Right ventricle myocardium inferior (tissue), 1 donor: ENCODE results near the gene KLF3. TPM values are rescaled to one million over a fixed set of nuclear protein-coding genes. Genes with fewer than 3 reads are reported as not detected.

ENCODE experiments used
- ATAC-seq: fragments of 200-7000 bp; cut with Tn5 transposase; one replicate; pipeline ENCODE4 v1.9.1; 2020; ENCODE audit warnings: mild to moderate bottlenecking, moderate library complexity
- DNase-seq: peaks from one replicate; pipeline ENCODE4 v3.0.0; 2021; ENCODE audit errors: missing footprints
- intact Hi-C: fragments of 100-400 bp; cut with DNase I; formaldehyde crosslinking; loops from one replicate; pipeline ENCODE4 v1.11.0; 2022
- total RNA-seq: library from RNA; stranded (reverse); fragmentation: NEBNext Ultra II Directional; extraction: Animal tissue kit (Norgen Biotek cat#: 25700); gene quantifications from one replicate; pipeline ENCODE4 v1.2.1, GENCODE V29; 2021
- donor health status: DM: no; HTN: yes; CAD: no; lungs with severe emphysema.

Gene KLF3
- total RNA-seq, 1 donor from 2014 or later, result 18.9 TPM

DNA sequence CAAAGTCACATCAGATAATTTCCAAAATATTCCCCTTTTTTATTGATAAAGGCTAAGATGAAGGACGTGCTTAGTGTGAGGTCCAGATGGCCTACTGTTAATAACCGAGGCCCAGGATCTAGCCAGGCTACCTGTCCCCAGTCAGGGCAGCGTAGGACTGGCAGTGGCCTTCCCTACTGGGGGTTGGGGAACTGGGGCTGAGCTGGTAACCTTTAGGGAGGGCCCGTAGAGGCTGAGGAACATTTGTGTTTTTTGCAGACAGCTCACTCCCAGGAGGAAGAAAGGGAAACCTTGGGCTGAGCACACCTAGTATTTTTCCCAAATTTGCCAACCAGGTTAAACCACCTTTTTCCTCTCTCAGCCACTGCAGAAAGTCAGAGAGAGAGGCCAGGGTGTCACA, 59.1 kb downstream of the KLF3 start:
- intact Hi-C loops, result no loop called here
- ATAC-seq (no peak), DNase-seq (no peak)

DNA sequence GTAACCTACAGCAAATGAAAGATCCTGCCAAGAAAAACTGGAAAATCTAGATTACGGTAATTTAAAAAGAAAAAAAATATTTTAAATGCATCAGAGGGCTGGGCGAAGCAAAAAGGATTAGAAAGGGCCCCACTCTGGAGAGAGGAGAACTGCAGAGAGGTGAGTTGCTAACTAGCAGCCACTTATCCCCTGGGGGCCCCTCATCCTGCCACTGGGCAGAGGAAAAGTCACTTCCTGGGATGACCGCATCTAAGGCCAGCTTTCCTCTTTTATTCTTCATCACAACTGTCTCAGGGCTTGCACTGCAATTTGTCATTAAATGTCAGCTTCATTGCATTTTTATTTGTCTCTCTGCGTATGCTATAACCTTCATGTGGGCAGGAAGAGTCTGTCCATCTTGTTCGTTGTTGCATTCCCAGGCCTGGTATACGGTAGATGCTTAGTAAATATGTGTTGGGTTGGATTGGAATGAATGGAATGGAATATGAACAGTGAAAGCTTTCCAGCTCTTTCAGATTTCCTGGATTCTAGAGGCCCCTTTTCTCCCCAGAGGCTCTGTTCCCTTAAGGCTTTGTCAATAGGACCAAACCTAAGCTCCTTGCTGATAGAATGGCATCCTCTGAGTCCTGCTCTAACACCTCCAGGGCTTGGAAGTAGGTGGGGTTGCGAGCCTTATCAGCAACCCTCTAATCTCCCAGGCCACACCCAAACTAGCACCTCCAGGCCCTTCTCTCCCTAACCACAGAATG, 59.9 kb downstream of the KLF3 start:
- DNase-seq, result no peak
- intact Hi-C loops, result no loop called here
- ATAC-seq, result no peak

DNA sequence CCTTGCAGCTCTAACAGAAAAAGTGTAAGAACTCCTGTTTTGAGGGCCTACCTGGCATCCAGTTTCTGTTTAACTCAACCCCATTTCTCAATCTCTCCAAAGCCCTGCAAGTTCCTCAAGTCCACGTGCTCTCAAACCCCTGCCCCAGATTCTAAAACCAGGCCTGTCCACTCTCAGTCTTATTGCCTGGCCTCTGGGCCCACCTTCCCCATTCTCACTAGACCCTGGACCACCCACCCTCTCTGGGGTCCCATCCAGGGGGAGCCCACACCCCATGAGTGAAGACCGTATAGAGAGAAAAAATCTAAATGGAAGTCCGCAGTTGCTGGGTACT, 60.4 kb downstream of the KLF3 start:
- ATAC-seq (no peak), DNase-seq (no peak)
- intact Hi-C loops, result no loop called here

DNA sequence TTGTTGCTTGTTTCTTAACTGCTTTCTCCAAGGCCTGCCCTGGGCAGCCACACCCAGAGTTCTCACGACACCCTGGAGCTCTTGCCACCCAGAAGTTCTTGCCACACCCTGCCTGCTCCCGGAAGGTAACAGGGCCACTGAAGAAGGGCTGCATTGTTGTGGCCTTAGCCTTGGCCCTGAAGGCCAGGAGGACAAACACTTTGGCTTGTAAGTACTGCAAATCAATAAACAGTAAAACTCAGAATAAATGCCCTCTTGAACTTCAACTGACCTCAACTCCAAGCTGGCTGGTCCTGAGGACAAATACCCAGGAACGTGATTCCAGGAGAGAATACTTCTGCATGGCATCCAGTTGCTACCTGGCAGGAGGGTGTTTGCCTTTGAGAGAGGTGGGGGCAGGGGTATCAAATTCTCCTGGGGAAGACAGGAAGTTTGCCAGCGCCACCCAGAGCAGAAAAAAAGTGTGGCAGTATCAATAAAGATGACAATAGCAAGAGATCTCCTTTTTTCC, 64.7 kb downstream of the KLF3 start:
- ATAC-seq (no peak), DNase-seq (no peak)
- intact Hi-C loops, result no loop called here

DNA sequence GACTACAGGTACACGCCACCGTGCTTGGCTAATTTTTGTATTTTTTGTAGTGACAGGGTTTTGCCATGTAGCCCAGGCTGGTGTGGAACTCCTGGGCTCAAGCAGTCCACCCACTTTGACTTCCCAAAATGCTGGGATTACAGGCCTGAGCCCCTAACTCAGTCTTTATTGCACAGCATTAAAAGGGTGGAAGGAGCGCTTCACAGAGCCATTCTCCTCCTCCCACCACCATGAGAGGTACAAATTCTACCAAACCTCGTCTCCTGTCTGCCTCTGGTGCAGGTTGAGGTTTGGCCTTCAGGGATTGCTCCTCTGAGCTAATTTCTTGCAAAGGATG, 66.5 kb downstream of the KLF3 start:
- DNase-seq, result no peak
- no peak for ATAC-seq
- intact Hi-C loops, result loop anchor here (5.0 to 10.0 kb wide), 2 partner anchors 53 to 416 kb away; no protein-coding TSS in a partner anchor

DNA sequence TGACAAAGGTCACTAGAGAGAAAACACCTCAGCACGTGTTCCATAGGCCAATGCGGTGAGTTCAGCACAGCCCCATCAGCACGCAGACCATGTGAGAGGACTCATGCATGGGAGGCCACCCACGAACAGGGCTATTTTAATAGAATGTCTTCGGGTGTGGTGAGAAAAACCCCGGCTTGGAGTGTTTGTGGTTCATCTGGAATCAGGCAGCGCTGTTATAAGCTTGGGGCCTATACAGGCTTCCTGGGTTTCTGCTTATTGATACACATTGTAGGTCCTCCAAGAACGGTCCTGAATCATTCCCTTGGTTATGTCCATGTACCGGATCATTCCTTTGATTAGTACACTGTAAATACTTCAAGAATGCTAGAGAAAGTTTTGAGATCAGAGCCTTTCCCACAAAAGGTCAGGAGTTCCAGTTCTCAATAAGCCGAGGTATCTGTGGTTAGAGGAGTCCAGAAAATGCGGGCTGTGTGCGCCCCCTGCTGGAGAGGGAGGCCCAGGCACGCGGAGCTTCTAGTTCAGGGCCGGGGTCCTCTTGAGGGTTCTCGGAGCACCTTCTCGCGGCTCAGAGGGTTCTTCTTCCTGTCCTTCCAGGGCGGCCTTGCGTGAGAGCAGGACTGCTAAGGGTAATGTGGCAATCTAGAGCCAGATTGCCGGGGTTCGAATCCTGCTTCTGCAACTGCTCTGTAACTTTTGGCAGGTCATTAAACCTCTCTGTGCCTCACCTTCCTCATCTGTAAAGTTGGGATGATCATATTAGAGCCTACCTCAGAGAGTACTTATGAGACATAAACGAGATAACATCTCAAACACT, 67.0 kb downstream of the KLF3 start:
- DNase-seq, result peak; percentile 92
- intact Hi-C loops, result loop anchor here (1.0 to 10.0 kb wide), 4 partner anchors 54 to 669 kb away; no protein-coding TSS in a partner anchor
- ATAC-seq, result peak; percentile 85

DNA sequence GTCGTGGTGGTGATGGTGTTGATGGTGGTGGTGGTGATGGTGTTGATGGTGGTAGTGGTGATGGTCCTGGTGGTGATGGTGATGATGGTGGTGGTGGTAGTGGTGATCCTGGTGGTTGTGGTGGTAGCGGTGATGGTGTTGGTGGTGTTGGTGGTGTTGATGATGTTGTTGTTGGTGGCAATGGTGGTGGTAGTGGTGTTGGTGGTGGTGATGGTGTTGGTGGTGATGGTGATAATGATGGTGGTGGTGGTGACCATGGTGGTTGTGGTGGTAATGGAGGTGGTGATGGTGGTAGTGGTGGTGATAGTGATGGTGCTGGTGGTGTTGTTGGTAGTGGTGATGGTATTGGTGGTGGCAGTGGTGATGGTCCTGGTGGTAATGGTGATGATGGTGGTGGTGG, 69.7 kb downstream of the KLF3 start:
- DNase-seq, result no peak
- ATAC-seq, result no peak
- intact Hi-C loops, result loop anchor here (5.0 to 10.0 kb wide), 2 partner anchors 56 to 419 kb away; no protein-coding TSS in a partner anchor

DNA sequence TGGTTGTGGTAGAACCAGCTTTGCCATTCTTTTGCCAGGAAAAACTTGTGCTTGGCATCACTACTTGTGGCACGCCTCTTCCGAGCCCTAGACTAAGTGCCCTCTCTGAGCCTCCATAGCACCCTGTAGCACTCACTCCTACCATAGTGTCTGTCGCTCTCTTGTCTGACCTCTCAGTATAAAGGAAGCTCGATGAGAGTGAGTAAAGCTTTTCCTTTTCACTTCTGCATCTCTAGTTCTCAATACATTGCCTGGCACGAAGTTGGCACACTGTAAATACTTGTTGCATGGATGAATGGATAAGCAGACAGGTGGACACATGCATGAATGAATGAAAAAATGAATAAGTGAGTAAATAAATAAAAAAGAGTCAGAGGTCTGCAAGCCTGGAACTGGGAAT, 70.4 kb downstream of the KLF3 start:
- intact Hi-C loops, result loop anchor here (5.0 to 10.0 kb wide), 2 partner anchors 57 to 420 kb away; no protein-coding TSS in a partner anchor
- ATAC-seq (no peak), DNase-seq (no peak)

DNA sequence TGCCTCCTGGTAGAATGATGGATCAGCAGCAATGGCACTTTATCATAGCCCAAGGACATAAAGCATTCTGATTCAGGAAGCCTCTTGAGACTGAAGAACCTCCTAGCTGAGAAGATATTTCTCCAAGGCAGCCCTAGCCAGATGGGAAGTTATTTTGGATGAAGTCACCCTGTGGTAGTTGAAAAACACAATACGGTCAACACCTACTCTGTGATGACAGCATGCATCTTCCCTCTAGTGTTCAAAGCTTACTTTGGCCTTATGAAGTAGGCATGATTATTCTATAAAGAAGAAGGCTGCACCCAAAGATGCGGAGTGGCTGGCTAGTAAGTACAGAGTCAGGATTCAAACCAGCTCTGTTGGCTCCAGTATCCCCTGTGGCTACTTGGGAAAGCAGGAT, 70.9 kb downstream of the KLF3 start:
- DNase-seq (no peak), ATAC-seq (no peak)
- intact Hi-C loops, result loop anchor here (5.0 to 10.0 kb wide), 2 partner anchors 58 to 420 kb away; no protein-coding TSS in a partner anchor

DNA sequence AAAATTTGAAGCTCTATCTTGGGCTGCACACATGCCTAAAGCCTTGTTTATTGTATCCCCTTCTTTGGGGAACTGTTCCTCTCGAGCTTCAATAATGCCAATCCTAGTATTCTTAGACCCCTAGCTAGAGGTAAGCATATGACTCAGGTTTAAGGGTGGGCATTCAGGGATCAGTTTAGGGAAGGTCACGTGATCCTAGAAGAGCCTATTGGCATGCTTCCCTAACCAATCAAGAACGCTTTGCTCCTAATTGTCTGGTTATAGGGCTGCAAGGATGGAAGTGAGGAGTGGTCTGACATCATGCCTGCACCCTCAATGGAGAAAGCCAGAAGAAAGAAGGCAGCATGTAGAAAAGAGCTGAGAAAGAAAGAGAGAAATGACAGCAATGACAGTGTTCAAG, 71.9 kb downstream of the KLF3 start:
- intact Hi-C loops, result loop anchor here (10.0 kb wide), 1 partner anchor 421 kb away; no protein-coding TSS in a partner anchor
- DNase-seq (no peak), ATAC-seq (no peak)

DNA sequence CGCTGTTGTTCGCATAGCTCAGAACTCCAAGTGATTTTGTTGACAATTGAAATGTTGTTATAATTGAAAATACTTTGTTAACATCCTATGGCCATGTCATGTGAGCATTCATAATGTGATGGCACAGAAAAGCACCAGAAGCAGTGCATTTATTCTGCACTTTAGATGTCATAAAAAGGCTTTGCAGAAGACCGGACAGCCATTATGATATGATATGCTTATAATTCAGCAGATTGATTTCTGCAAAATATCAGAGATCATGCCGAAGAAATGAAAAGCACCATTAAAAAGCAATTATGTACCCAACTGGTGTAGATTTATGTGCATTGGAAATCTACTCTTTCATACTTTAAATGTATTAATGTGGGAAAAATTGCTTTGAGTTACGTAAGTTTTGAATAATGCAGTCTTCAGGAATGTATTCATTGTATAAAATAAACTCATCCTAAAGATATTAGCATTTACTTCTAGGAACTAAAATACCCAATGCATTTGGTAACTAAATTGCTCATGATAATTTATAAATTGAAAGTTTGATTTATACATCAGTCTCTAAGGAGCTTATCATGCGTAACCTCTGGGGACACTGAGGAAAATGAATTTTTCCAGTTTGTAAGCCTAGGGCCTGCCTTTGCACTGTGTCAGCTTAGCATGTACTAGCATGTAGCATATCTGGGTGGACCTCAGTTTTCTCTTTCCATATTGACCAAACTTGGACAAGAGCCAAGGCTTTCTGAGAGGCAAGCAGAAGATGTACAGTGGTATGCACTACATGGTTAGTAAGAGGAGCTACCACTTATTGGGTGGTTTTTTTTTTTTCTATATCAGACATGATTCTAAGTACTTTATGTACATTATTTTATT, 75.2 kb downstream of the KLF3 start:
- intact Hi-C loops, result loop anchor here (10.0 kb wide), 1 partner anchor 424 kb away; no protein-coding TSS in a partner anchor
- DNase-seq (no peak), ATAC-seq (no peak)

DNA sequence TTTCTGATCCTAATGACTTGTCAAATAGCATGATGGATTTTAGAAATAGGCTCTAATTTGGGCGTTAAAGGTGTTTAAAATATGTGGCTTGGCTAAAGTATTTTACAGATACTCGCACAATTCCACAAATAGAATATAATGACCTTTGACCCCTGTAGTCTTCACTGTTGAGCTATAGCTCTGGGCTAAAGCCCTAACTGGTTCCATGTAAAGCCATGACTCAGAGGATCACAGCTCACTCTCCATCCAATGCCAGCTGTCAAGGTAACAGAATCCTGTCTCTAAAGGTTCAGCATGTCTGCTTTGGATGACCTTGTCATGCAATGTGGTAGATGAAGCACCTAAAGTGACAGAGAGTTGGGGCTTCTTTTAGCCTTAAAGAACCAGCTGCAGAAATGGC, 76.3 kb downstream of the KLF3 start:
- DNase-seq (no peak), ATAC-seq (no peak)
- intact Hi-C loops, result no loop called here

DNA sequence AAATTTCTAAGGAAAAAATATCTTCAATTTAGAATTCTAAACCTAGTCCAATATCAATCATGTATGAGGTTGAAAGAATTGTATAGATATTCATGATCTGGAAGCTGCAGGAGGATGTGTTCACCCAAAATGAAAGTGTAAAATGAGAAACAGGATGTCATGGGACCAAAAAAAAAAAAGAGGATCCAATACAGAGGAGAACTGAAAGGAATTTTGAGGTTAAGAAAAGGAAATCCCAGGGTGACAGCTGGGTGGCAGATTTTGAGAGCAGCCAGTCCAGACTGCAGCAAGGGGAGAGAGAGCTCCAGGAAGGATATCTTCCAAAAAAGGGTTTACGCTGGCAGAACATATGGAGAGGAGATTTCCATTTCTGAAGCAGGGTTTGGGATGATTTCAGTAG, 79.9 kb downstream of the KLF3 start:
- intact Hi-C loops, result no loop called here
- ATAC-seq (peak; percentile 31), DNase-seq (no peak)

DNA sequence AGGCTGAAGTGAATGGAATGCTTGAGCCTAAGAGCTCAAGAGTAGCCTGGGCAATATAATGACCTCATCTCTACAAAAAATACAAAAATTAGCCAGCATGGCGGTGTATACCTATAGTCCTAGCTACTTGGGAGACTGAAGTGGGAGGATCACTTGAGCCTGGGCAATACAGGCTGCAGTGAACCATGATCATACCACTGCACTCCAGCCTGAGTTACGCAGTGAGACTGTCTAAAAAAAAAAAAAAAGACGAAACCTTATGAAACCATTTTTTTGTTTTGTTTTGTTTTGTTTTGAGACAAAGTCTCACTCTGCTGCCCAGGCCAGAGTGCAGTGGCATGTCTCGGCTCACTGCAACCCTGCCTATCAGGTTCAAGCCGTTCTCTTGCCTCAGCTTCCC, 81.9 kb downstream of the KLF3 start:
- intact Hi-C loops, result no loop called here
- DNase-seq (no peak), ATAC-seq (no peak)

DNA sequence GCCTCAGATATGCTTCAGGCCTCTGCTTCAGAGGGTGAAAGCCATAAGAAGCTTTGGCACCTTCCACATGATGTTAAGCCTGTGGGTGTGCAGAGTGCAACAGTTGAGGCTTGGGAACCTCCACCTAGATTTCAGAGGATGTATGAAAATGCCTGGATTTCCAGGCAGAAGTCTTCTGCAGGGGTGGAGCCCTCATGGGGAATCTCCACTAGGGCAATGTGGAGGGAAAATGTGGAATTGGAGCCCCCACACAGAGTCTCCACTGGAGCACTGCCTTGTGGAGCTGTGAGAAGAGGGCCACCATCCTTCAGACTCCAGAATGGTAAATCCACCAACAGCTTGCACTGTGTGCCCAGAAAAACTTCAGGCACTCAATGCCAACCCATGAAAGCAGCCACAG, 83.6 kb downstream of the KLF3 start:
- no peak for ATAC-seq
- intact Hi-C loops, result no loop called here
- DNase-seq, result no peak

DNA sequence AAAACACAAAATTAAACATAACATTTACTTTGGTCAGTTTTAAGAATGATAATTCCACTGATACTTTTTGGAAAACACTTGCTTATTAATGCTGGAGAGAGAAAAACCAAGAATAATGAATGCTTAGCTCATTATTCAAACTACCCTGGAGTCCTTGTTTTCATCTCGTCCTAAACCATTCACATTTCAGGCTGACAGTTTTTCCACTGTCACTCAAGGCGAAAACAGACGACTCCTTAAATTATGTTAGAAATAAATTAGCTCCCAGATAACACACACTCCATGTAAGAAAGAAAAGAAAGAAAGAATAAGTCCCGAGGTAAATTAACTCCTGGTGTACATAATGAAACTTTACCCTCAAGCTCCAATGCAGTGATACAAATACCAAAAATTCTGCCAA, 85.3 kb downstream of the KLF3 start:
- intact Hi-C loops, result no loop called here
- no peak for ATAC-seq
- no peak for DNase-seq
